Hepatocyte (in vitro differentiated cells): Measurements from ENCODE around the gene PPP6R2. TPM values are rescaled to one million over a fixed set of nuclear protein-coding genes. Genes with fewer than 3 reads are reported as not detected.

Source experiments
- DNase-seq: peaks from one replicate; pipeline ENCODE4 v3.0.0-alpha.2; 2016; ENCODE audit warnings: low spot score
- H2AFZ ChIP-seq: fragments of 200-600 bp; sonication (generic); 2 replicates; pipeline ENCODE4 v1.6.0; 2016; ENCODE audit warnings: antibody characterized with exemption, mild to moderate bottlenecking
- H3K27ac ChIP-seq: fragments of 200-600 bp; sonication (generic); 2 replicates; pipeline ENCODE4 v1.5.1; 2016; ENCODE audit warnings: mild to moderate bottlenecking
- H3K27me3 ChIP-seq: fragments of 200-600 bp; sonication (generic); 2 replicates; pipeline ENCODE4 v1.6.1; 2016
- H3K36me3 ChIP-seq: fragments of 200-600 bp; sonication (generic); replicated peaks from 2 replicates; pipeline ENCODE4 v1.5.1; 2016; ENCODE audit warnings: low read depth; ENCODE audit not compliant: insufficient read depth
- H3K4me1 ChIP-seq: fragments of 200-600 bp; sonication (generic); 2 replicates; pipeline ENCODE4 v1.5.1; 2016; ENCODE audit warnings: mild to moderate bottlenecking, moderate library complexity; ENCODE audit not compliant: insufficient read depth
- H3K4me2 ChIP-seq: fragments of 200-600 bp; sonication (generic); 2 replicates; pipeline ENCODE4 v1.6.0; 2016
- H3K4me3 ChIP-seq: fragments of 200-600 bp; sonication (generic); 2 replicates; pipeline ENCODE4 v1.5.1; 2016; ENCODE audit warnings: mild to moderate bottlenecking
- H3K79me2 ChIP-seq: fragments of 200-600 bp; sonication (generic); 2 replicates; pipeline ENCODE4 v1.6.0; 2017; ENCODE audit warnings: mild to moderate bottlenecking
- H3K9me2 ChIP-seq: fragments of 200-600 bp; sonication (generic); replicated peaks from 2 replicates; pipeline ENCODE4 v1.6.0; 2017; ENCODE audit warnings: mild to moderate bottlenecking; ENCODE audit not compliant: insufficient read depth
- H3K9me3 ChIP-seq: fragments of 200-600 bp; sonication (generic); 2 replicates; pipeline ENCODE4 v1.5.1; 2016; ENCODE audit warnings: low read depth, mild to moderate bottlenecking
- H4K20me1 ChIP-seq: fragments of 200-600 bp; sonication (generic); 2 replicates; pipeline ENCODE4 v1.6.0; 2016; ENCODE audit warnings: mild to moderate bottlenecking; ENCODE audit not compliant: insufficient read depth, poor library complexity, severe bottlenecking
- EZH2 ChIP-seq: fragments of 200-600 bp; sonication (generic); IDR thresholded peaks from 2 replicates; pipeline ENCODE4 v1.6.1; 2016; ENCODE audit warnings: antibody characterized with exemption, mild to moderate bottlenecking, borderline replicate concordance
- EZH2phosphoT487 ChIP-seq: fragments of 200-600 bp; sonication (generic); IDR thresholded peaks from one replicate; pipeline ENCODE4 v1.6.1; 2018; ENCODE audit warnings: antibody characterized with exemption, mild to moderate bottlenecking, low read depth, moderate library complexity; ENCODE audit not compliant: unreplicated experiment, severe bottlenecking
- WGBS: methylation state at CpG from one replicate; pipeline ENCODE4 v1.1.6; 2016; ENCODE audit warnings: low lambda C conversion rate; ENCODE audit errors: missing lambda C conversion rate; 5-methylcytosine and 5-hydroxymethylcytosine counted together
- polyA plus RNA-seq: library from polyadenylated mRNA; unstranded; fragments of >200 nt; fragmentation: Nextera tagmentation; extraction: Ambion mirVana; gene quantifications from 2 replicates; pipeline ENCODE4 v1.2.1, GENCODE V29; 2016
- total RNA-seq: library from RNA; depleted of rRNA; stranded (reverse); fragments of >200 nt; gene quantifications from 2 replicates; pipeline ENCODE4 v1.2.3, GENCODE V29; 2014
- TF ChIP-seq, protein P1 (sequence below): fragments of 200-600 bp; sonication (generic); IDR thresholded peaks from 2 replicates; pipeline ENCODE4 v1.5.1; 2016; ENCODE audit warnings: antibody characterized with exemption, mild to moderate bottlenecking; ENCODE audit not compliant: poor library complexity

PPP6R2 gene
- total and polyA plus RNA-seq, 2 experiments from 2014 or later, result 47.0 to 57.9 TPM

DNA sequence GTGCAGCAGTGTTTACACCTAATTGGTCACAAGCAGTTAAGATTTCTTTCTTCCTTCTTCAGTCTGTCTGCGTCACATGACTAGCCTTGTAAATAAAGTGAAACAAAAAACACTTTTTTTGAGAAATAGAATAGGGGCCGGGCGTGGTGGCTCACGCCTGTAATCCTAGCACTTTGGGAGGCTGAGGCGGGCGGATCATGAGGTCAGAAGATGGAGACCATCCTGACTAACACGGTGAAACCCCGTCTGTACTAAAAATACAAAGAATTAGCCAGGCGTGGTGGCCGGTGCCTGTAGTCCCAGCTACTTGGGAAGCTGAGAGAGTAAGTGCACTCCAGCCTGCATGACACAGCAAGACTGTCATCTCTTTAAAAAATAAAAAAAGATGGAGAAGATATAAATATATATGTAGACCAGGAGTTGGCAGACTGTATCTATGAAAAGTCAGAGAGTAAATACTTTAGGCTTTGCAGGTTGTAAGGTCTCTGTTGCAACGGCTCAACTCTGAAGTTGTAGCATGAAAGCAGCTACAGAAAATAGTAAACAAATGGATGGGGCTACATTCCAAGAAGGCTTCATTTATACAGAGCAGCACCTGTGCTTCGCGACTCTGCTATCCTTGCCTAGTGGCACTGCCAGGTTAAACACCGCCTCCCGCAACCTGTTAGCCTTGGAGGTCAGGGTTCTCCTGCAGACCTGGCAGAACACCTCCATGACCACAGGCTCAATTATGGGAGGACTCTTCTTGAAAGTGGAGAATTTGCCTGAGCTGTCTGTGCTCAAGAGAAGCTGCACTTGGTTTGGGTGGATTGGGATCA, 55.9 kb downstream of the PPP6R2 start:
- Histone ChIP-seq H3K9me3 (no peaks in the 10 kb centered on the region), H3K36me3 (no peaks in the 10 kb centered on the region), H3K4me2 (no peak overlapping the region), H3K79me2 (peaks cover 24% of the 10 kb centered on the region), H3K9me2 (no peaks in the 10 kb centered on the region), H3K27ac (no peak overlapping the region), H3K4me1 (peaks cover 17% of the 10 kb centered on the region), H3K27me3 (no peaks in the 10 kb centered on the region), H4K20me1 (peaks cover 38% of the 10 kb centered on the region), H3K4me3 (no peak overlapping the region), H2AFZ (no peak overlapping the region)
- WGBS, result 91% methylated on average over 15 of the region's 15 CpGs
- TF ChIP-seq EZH2phosphoT487, result no peak
- TF ChIP-seq EZH2, result no peak
- TF ChIP-seq, protein P1, sequence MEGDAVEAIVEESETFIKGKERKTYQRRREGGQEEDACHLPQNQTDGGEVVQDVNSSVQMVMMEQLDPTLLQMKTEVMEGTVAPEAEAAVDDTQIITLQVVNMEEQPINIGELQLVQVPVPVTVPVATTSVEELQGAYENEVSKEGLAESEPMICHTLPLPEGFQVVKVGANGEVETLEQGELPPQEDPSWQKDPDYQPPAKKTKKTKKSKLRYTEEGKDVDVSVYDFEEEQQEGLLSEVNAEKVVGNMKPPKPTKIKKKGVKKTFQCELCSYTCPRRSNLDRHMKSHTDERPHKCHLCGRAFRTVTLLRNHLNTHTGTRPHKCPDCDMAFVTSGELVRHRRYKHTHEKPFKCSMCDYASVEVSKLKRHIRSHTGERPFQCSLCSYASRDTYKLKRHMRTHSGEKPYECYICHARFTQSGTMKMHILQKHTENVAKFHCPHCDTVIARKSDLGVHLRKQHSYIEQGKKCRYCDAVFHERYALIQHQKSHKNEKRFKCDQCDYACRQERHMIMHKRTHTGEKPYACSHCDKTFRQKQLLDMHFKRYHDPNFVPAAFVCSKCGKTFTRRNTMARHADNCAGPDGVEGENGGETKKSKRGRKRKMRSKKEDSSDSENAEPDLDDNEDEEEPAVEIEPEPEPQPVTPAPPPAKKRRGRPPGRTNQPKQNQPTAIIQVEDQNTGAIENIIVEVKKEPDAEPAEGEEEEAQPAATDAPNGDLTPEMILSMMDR, result no peak
- no peak for DNase-seq

DNA sequence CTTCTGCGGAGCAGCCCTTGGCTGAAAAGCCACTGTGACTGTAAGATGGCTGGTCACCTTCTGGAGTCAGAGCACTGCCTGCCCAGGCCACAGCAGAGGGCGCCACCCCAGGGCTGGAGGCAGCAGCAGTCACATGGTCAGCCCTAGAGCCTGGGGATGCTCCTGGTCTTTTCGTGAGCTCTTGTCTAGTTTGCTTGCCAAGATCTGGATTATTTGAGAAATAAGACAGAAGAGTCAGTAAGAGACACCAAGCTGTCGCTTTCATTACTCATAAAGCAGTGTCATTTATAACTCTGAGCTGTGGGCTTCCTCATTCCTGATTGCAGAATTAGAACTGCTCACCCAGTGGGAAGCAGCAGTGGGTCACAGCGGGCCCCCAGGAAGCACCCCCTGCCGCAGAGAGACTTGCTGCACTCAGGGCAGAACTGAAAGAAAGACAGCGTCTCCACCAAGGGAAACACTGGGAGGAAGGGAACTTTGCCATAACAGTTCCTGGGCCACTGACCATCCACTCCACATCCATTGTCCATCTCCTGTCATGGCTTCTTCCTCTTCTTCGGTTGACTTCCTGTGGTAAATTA, 56.7 kb downstream of the PPP6R2 start:
- H4K20me1 ChIP-seq, result peaks cover 41% of the 10 kb centered on the region
- peak; percentile 53 for DNase-seq
- H3K36me3 ChIP-seq, result no peaks in the 10 kb centered on the region
- TF ChIP-seq EZH2phosphoT487 (no peak), EZH2 (no peak)
- TF ChIP-seq, protein P1, result peak; percentile 31
- H3K9me2 ChIP-seq, result no peaks in the 10 kb centered on the region
- peaks cover 32% of the 10 kb centered on the region for H3K79me2 ChIP-seq
- H3K9me3 ChIP-seq, result no peaks in the 10 kb centered on the region
- H3K4me2 ChIP-seq, result no peak overlapping the region
- H3K27ac ChIP-seq, result no peak overlapping the region
- H3K4me3 ChIP-seq, result no peak overlapping the region
- H2AFZ ChIP-seq, result no peak overlapping the region
- no peaks in the 10 kb centered on the region for H3K27me3 ChIP-seq
- 88% methylated on average over 8 of the region's 8 CpGs for WGBS
- peaks cover 17% of the 10 kb centered on the region for H3K4me1 ChIP-seq

DNA sequence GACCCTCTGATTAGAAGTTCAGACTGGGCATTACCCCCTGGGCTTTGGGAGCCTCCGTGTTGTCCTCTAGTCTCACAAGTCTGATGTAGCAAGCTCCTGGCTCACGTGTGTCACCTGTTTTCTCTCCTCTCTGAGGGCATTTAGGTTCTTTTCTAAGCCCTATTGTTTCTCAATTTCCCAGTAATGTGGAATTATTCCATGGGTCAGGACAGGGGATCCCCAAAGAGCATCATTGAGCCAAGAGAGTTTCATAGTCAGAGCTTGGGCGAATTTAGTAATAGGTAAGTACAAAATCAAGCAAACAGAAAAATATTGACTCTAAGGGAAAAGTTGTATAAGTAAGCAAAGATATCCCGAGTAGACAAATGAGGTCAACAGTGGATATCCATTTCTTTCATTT, 57.3 kb downstream of the PPP6R2 start:
- peaks cover 44% of the 10 kb centered on the region for H4K20me1 ChIP-seq
- peaks cover 17% of the 10 kb centered on the region for H3K4me1 ChIP-seq
- H3K9me2 ChIP-seq, result no peaks in the 10 kb centered on the region
- no peak for DNase-seq
- H2AFZ ChIP-seq, result no peak overlapping the region
- peaks cover 34% of the 10 kb centered on the region for H3K79me2 ChIP-seq
- TF ChIP-seq EZH2 (no peak), EZH2phosphoT487 (no peak)
- TF ChIP-seq, protein P1, result no peak
- H3K27me3 ChIP-seq, result no peaks in the 10 kb centered on the region
- no peak overlapping the region for H3K4me2 ChIP-seq
- H3K9me3 ChIP-seq, result no peaks in the 10 kb centered on the region
- H3K27ac ChIP-seq, result no peak overlapping the region
- no peak overlapping the region for H3K4me3 ChIP-seq
- 86% methylated on average over 4 of the region's 4 CpGs for WGBS
- H3K36me3 ChIP-seq, result no peaks in the 10 kb centered on the region
